ENCODE results near the gene HSPA8.

GRCh38 chr11:123076484-123076883 is 14.5 kb upstream of the HSPA8 start:
- TF ChIP-seq EZH2 (IDR thresholded peaks at IDR 0.05; ENCODE audit: insufficient read depth, poor library complexity, severe bottlenecking) (no peak), EZH2phosphoT487 (IDR thresholded peaks at IDR 0.05; ENCODE audit: insufficient read depth, low read depth) (no peak)
